ENCODE measurements around the gene TUBG1.

Gene TUBG1

GRCh38 chr17:42591411-42591810, 18.1 kb upstream of the TUBG1 start:
- no peak overlapping the region for H3K9ac ChIP-seq (ENCODE audit: low read length)
- peaks cover 23% of the 10 kb centered on the region for H3F3A ChIP-seq (ENCODE audit: insufficient read depth, low read length)
- no peaks in the 10 kb centered on the region for H4K20me1 ChIP-seq (ENCODE audit: insufficient read depth, low read length)
- no peak for DNase-seq
- H2AFZ ChIP-seq (ENCODE audit: low read length) = no peak overlapping the region
- H3K9me2 ChIP-seq (replicated peaks; ENCODE audit: insufficient read depth, low read length) = no peaks in the 10 kb centered on the region
- no peak overlapping the region for H3K4me2 ChIP-seq (ENCODE audit: low read depth, low read length)
- peaks cover 66% of the 10 kb centered on the region for H3K79me2 ChIP-seq (ENCODE audit: low read length)
- H3K27me3 ChIP-seq (replicated peaks; ENCODE audit: insufficient read depth, low read length) = no peaks in the 10 kb centered on the region
- no peak overlapping the region for H3K27ac ChIP-seq (ENCODE audit: low read length)
- H3K9me3 ChIP-seq (replicated peaks; ENCODE audit: insufficient read depth, low read length) = no peaks in the 10 kb centered on the region
- peaks cover 6% of the 10 kb centered on the region for H3K36me3 ChIP-seq (replicated peaks; ENCODE audit: insufficient read depth, low read length)
- TF ChIP-seq EZH2 (optimal IDR thresholded peaks at IDR 0.05; ENCODE audit: low read depth, low read length) = no peak
- H3K4me3 ChIP-seq (ENCODE audit: low read length) = no peak overlapping the region
- H3K4me1 ChIP-seq (ENCODE audit: low read length) = peaks cover 28% of the 10 kb centered on the region

- no peak overlapping the region for H3K4me2 ChIP-seq (ENCODE audit: low read depth, low read length)
- no peak overlapping the region for H3K27ac ChIP-seq (ENCODE audit: low read length)
- H3K9me2 ChIP-seq (replicated peaks; ENCODE audit: insufficient read depth, low read length) = no peaks in the 10 kb centered on the region
- 0 out of 2 replicates have a peak, but pooled peaks cover 4% of the 10 kb centered on the region for H4K20me1 ChIP-seq (ENCODE audit: insufficient read depth, low read length)
- peaks cover 85% of the 10 kb centered on the region for H3K79me2 ChIP-seq (ENCODE audit: low read length)
- no peak overlapping the region for H2AFZ ChIP-seq (ENCODE audit: low read length)
- TF ChIP-seq CTCF (IDR thresholded peaks at IDR 0.05; ENCODE audit: low read length) (no peak), EZH2 (optimal IDR thresholded peaks at IDR 0.05; ENCODE audit: low read depth, low read length) (no peak), EZH2phosphoT487 (IDR thresholded peaks at IDR 0.05; ENCODE audit: low read length) (no peak)
- DNase-seq = no peak
- no peaks in the 10 kb centered on the region for H3K27me3 ChIP-seq (replicated peaks; ENCODE audit: insufficient read depth, low read length)
- no peak overlapping the region for H3K4me3 ChIP-seq (ENCODE audit: low read length)
- 0 out of 2 replicates have a peak, but pooled peaks cover 6% of the 10 kb centered on the region for H3K4me1 ChIP-seq (ENCODE audit: low read length)
- H3K9me3 ChIP-seq (replicated peaks; ENCODE audit: insufficient read depth, low read length) = no peaks in the 10 kb centered on the region
- H3F3A ChIP-seq (ENCODE audit: insufficient read depth, low read length) = no peaks in the 10 kb centered on the region
- no peak overlapping the region for H3K9ac ChIP-seq (ENCODE audit: low read length)
- H3K36me3 ChIP-seq (replicated peaks; ENCODE audit: insufficient read depth, low read length) = peaks cover 6% of the 10 kb centered on the region
Observed at GRCh38 chr17:42596386-42596785, 13.1 kb upstream of the TUBG1 start.

- H2AFZ ChIP-seq (ENCODE audit: low read length) = no peak overlapping the region
- H3K27ac ChIP-seq (ENCODE audit: low read length) = no peak overlapping the region
- no peaks in the 10 kb centered on the region for H3K27me3 ChIP-seq (replicated peaks; ENCODE audit: insufficient read depth, low read length)
- H3K36me3 ChIP-seq (replicated peaks; ENCODE audit: insufficient read depth, low read length) = no peaks in the 10 kb centered on the region; the same call in 1 of the 2 replicates
- H3K9me3 ChIP-seq (replicated peaks; ENCODE audit: insufficient read depth, low read length) = no peaks in the 10 kb centered on the region
- 0 out of 2 replicates have a peak, but pooled peaks cover 8% of the 10 kb centered on the region for H4K20me1 ChIP-seq (ENCODE audit: insufficient read depth, low read length)
- no peak overlapping the region for H3K9ac ChIP-seq (ENCODE audit: low read length)
- no peaks in the 10 kb centered on the region for H3K9me2 ChIP-seq (replicated peaks; ENCODE audit: insufficient read depth, low read length)
- H3K4me2 ChIP-seq (ENCODE audit: low read depth, low read length) = no peak overlapping the region
- TF ChIP-seq EZH2 (optimal IDR thresholded peaks at IDR 0.05; ENCODE audit: low read depth, low read length) (no peak), CTCF (IDR thresholded peaks at IDR 0.05; ENCODE audit: low read length) (no peak), EZH2phosphoT487 (IDR thresholded peaks at IDR 0.05; ENCODE audit: low read length) (no peak)
- H3K4me1 ChIP-seq (ENCODE audit: low read length) = no peaks in the 10 kb centered on the region
- H3K79me2 ChIP-seq (ENCODE audit: low read length) = peaks cover 86% of the 10 kb centered on the region
- H3K4me3 ChIP-seq (ENCODE audit: low read length) = no peak overlapping the region
- H3F3A ChIP-seq (ENCODE audit: insufficient read depth, low read length) = no peaks in the 10 kb centered on the region
- DNase-seq = no peak
Observed at GRCh38 chr17:42598905-42599304, 10.6 kb upstream of the TUBG1 start.

- H2AFZ ChIP-seq (ENCODE audit: low read length) = no peak overlapping the region
- no peaks in the 10 kb centered on the region; the same call in 1 of the 2 replicates for H3K36me3 ChIP-seq (replicated peaks; ENCODE audit: insufficient read depth, low read length)
- H3K4me2 ChIP-seq (ENCODE audit: low read depth, low read length) = no peak overlapping the region
- H3K27ac ChIP-seq (ENCODE audit: low read length) = no peak overlapping the region
- no peaks in the 10 kb centered on the region for H3K9me2 ChIP-seq (replicated peaks; ENCODE audit: insufficient read depth, low read length)
- H4K20me1 ChIP-seq (ENCODE audit: insufficient read depth, low read length) = 0 out of 2 replicates have a peak, but pooled peaks cover 8% of the 10 kb centered on the region
- peaks cover 7% of the 10 kb centered on the region; the same call in 1 of the 2 replicates for H3K4me1 ChIP-seq (ENCODE audit: low read length)
- H3F3A ChIP-seq (ENCODE audit: insufficient read depth, low read length) = peaks cover 1% of the 10 kb centered on the region; the same call in 1 of the 2 replicates
- no peak overlapping the region for H3K4me3 ChIP-seq (ENCODE audit: low read length)
- TF ChIP-seq EZH2 (optimal IDR thresholded peaks at IDR 0.05; ENCODE audit: low read depth, low read length) (no peak), CTCF (IDR thresholded peaks at IDR 0.05; ENCODE audit: low read length) (no peak), EZH2phosphoT487 (IDR thresholded peaks at IDR 0.05; ENCODE audit: low read length) (no peak)
- no peak overlapping the region for H3K9ac ChIP-seq (ENCODE audit: low read length)
- DNase-seq = no peak
- H3K79me2 ChIP-seq (ENCODE audit: low read length) = peaks cover 99% of the 10 kb centered on the region
- H3K27me3 ChIP-seq (replicated peaks; ENCODE audit: insufficient read depth, low read length) = no peaks in the 10 kb centered on the region
- H3K9me3 ChIP-seq (replicated peaks; ENCODE audit: insufficient read depth, low read length) = no peaks in the 10 kb centered on the region
Observed at GRCh38 chr17:42603318-42603717, 6.2 kb upstream of the TUBG1 start.

Measured in MM.1S (cell line).